ENCODE data around the gene CST11.
A peak's percentile ranks its signal among the peaks of the same experiment; 100 is the strongest.

The CST11 gene

DNA sequence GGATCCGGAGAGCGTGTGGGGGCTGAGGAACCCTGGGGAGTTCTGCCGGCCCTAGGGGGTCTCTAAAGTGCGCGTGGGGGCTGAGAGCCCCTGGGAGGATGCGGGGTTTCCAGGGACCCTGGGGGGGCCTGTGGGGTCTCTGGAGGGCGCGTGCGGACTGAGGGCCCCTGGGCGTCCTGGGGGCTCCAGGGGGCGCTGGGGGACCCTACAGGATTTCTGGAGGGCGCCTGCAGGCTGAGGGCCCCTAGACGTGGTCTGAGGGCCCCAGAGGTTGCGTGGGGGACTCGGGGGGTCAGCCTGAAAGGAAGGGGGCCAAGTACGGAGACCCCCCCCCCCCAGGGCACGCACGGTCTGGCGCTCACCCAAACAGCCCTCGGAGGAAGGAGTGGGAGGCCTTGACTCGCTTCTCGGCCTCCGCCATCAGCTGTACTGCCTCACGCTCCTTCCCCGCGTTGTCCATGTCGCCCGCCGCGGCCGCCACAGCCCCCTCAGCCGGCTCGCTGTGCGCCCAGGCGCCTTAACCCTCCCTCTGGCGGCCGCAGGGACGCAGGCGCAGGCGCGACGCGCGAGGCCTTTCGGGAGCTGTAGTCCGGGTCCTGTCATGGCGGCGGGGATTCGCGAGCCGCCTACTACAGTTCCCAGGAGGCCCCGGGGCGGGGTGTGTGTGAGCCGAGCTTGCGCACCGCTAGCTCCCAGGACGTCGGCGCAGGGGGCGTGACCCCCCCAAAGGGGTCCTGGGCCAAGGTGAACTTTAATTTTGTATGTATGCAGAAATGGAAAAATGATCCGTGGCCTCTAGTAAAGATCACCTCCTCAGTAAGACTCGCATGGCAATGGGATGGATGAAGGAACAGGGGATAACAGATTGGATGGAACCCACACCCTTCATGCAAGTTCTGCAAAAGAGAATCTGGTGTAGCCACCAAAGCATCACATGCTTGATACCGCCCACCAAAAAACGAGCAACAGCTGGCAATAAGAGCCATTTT is 31.4 kb downstream of the CST11 start, which contains the start of gene NAPB (continued):
- TF ChIP-seq ZNF654 (tag by site-specific recombination; IDR thresholded peaks at IDR 0.05; ENCODE audit: low read depth), result no peak
- TF ChIP-seq KLF10 (tag by site-specific recombination; IDR thresholded peaks at IDR 0.05), result peak; percentile 75
- TF ChIP-seq ZNF549 (tag by site-specific recombination; IDR thresholded peaks at IDR 0.05), result no peak
- TF ChIP-seq ZNF311 (tag by site-specific recombination; IDR thresholded peaks at IDR 0.05; ENCODE audit: borderline replicate concordance), result no peak
- TF ChIP-seq, protein P1, sequence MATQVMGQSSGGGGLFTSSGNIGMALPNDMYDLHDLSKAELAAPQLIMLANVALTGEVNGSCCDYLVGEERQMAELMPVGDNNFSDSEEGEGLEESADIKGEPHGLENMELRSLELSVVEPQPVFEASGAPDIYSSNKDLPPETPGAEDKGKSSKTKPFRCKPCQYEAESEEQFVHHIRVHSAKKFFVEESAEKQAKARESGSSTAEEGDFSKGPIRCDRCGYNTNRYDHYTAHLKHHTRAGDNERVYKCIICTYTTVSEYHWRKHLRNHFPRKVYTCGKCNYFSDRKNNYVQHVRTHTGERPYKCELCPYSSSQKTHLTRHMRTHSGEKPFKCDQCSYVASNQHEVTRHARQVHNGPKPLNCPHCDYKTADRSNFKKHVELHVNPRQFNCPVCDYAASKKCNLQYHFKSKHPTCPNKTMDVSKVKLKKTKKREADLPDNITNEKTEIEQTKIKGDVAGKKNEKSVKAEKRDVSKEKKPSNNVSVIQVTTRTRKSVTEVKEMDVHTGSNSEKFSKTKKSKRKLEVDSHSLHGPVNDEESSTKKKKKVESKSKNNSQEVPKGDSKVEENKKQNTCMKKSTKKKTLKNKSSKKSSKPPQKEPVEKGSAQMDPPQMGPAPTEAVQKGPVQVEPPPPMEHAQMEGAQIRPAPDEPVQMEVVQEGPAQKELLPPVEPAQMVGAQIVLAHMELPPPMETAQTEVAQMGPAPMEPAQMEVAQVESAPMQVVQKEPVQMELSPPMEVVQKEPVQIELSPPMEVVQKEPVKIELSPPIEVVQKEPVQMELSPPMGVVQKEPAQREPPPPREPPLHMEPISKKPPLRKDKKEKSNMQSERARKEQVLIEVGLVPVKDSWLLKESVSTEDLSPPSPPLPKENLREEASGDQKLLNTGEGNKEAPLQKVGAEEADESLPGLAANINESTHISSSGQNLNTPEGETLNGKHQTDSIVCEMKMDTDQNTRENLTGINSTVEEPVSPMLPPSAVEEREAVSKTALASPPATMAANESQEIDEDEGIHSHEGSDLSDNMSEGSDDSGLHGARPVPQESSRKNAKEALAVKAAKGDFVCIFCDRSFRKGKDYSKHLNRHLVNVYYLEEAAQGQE (tag by site-specific recombination; IDR thresholded peaks at IDR 0.05), result no peak
- no peak for TF ChIP-seq ZNF2 (tag by site-specific recombination; IDR thresholded peaks at IDR 0.05)
- TF ChIP-seq, protein P2, sequence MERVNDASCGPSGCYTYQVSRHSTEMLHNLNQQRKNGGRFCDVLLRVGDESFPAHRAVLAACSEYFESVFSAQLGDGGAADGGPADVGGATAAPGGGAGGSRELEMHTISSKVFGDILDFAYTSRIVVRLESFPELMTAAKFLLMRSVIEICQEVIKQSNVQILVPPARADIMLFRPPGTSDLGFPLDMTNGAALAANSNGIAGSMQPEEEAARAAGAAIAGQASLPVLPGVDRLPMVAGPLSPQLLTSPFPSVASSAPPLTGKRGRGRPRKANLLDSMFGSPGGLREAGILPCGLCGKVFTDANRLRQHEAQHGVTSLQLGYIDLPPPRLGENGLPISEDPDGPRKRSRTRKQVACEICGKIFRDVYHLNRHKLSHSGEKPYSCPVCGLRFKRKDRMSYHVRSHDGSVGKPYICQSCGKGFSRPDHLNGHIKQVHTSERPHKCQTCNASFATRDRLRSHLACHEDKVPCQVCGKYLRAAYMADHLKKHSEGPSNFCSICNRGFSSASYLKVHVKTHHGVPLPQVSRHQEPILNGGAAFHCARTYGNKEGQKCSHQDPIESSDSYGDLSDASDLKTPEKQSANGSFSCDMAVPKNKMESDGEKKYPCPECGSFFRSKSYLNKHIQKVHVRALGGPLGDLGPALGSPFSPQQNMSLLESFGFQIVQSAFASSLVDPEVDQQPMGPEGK (tag by site-specific recombination; IDR thresholded peaks at IDR 0.05), result peak; percentile 73
- TF ChIP-seq ZNF768 (tag by site-specific recombination; IDR thresholded peaks at IDR 0.05), result no peak
- peak; percentile 88; the same call in 1 of the 2 replicates for TF ChIP-seq YY2 (tag by site-specific recombination; IDR thresholded peaks at IDR 0.05)
- no peak for TF ChIP-seq PRDM1 (tag by site-specific recombination; IDR thresholded peaks at IDR 0.05)
- peak; percentile 59 for TF ChIP-seq ZFHX2 (tag by site-specific recombination; conservative IDR thresholded peaks at IDR 0.05)
- TF ChIP-seq, protein P3, sequence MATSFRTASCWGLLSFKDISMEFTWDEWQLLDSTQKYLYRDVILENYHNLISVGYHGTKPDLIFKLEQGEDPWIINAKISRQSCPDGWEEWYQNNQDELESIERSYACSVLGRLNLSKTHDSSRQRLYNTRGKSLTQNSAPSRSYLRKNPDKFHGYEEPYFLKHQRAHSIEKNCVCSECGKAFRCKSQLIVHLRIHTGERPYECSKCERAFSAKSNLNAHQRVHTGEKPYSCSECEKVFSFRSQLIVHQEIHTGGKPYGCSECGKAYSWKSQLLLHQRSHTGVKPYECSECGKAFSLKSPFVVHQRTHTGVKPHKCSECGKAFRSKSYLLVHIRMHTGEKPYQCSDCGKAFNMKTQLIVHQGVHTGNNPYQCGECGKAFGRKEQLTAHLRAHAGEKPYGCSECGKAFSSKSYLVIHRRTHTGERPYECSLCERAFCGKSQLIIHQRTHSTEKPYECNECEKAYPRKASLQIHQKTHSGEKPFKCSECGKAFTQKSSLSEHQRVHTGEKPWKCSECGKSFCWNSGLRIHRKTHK (tag by site-specific recombination; IDR thresholded peaks at IDR 0.05), result no peak
- peak; percentile 92 for TF ChIP-seq GLIS2 (tag by site-specific recombination; IDR thresholded peaks at IDR 0.05)
- TF ChIP-seq ZNF701 (tag by site-specific recombination; IDR thresholded peaks at IDR 0.05), result no peak
- no peak for TF ChIP-seq ZNF155 (tag by site-specific recombination; IDR thresholded peaks at IDR 0.05)
- 0 out of 2 replicates have a peak, but pooled peaks have one; percentile 27 for TF ChIP-seq ZNF610 (tag by site-specific recombination; IDR thresholded peaks at IDR 0.05; ENCODE audit: borderline replicate concordance)
- TF ChIP-seq, protein P4, sequence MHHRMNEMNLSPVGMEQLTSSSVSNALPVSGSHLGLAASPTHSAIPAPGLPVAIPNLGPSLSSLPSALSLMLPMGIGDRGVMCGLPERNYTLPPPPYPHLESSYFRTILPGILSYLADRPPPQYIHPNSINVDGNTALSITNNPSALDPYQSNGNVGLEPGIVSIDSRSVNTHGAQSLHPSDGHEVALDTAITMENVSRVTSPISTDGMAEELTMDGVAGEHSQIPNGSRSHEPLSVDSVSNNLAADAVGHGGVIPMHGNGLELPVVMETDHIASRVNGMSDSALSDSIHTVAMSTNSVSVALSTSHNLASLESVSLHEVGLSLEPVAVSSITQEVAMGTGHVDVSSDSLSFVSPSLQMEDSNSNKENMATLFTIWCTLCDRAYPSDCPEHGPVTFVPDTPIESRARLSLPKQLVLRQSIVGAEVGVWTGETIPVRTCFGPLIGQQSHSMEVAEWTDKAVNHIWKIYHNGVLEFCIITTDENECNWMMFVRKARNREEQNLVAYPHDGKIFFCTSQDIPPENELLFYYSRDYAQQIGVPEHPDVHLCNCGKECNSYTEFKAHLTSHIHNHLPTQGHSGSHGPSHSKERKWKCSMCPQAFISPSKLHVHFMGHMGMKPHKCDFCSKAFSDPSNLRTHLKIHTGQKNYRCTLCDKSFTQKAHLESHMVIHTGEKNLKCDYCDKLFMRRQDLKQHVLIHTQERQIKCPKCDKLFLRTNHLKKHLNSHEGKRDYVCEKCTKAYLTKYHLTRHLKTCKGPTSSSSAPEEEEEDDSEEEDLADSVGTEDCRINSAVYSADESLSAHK (tag by site-specific recombination; IDR thresholded peaks at IDR 0.05), result peak; percentile 31; the same call in 1 of the 2 replicates
- TF ChIP-seq ZNF629 (tag by site-specific recombination; IDR thresholded peaks at IDR 0.05), result no peak; the same call in none of the 2 replicates
- no peak for TF ChIP-seq ZNF140 (tag by site-specific recombination; IDR thresholded peaks at IDR 0.05)
- no peak for TF ChIP-seq OVOL3 (tag by site-specific recombination; IDR thresholded peaks at IDR 0.05)
- no peak for TF ChIP-seq ZNF211 (tag by site-specific recombination; IDR thresholded peaks at IDR 0.05; ENCODE audit: low read depth)
- TF ChIP-seq BCL11B (tag by site-specific recombination; IDR thresholded peaks at IDR 0.05; ENCODE audit: low read depth), result no peak
- TF ChIP-seq GFI1B (tag by site-specific recombination; IDR thresholded peaks at IDR 0.05), result no peak
- no peak for TF ChIP-seq SALL2 (tag by site-specific recombination; IDR thresholded peaks at IDR 0.05; ENCODE audit: borderline replicate concordance)
- no peak for TF ChIP-seq ZNF560 (tag by site-specific recombination; IDR thresholded peaks at IDR 0.05; ENCODE audit: borderline replicate concordance)
- TF ChIP-seq OSR2 (tag by site-specific recombination; IDR thresholded peaks at IDR 0.05), result no peak
- TF ChIP-seq ZNF791 (tag by site-specific recombination; IDR thresholded peaks at IDR 0.05), result no peak
- TF ChIP-seq, protein P5, sequence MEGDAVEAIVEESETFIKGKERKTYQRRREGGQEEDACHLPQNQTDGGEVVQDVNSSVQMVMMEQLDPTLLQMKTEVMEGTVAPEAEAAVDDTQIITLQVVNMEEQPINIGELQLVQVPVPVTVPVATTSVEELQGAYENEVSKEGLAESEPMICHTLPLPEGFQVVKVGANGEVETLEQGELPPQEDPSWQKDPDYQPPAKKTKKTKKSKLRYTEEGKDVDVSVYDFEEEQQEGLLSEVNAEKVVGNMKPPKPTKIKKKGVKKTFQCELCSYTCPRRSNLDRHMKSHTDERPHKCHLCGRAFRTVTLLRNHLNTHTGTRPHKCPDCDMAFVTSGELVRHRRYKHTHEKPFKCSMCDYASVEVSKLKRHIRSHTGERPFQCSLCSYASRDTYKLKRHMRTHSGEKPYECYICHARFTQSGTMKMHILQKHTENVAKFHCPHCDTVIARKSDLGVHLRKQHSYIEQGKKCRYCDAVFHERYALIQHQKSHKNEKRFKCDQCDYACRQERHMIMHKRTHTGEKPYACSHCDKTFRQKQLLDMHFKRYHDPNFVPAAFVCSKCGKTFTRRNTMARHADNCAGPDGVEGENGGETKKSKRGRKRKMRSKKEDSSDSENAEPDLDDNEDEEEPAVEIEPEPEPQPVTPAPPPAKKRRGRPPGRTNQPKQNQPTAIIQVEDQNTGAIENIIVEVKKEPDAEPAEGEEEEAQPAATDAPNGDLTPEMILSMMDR (tag by site-specific recombination; IDR thresholded peaks at IDR 0.05), result peak; percentile 90

Measured in HEK293 (cell line).